ENCODE measurements around the gene GDF11.

GDF11 gene

DNA sequence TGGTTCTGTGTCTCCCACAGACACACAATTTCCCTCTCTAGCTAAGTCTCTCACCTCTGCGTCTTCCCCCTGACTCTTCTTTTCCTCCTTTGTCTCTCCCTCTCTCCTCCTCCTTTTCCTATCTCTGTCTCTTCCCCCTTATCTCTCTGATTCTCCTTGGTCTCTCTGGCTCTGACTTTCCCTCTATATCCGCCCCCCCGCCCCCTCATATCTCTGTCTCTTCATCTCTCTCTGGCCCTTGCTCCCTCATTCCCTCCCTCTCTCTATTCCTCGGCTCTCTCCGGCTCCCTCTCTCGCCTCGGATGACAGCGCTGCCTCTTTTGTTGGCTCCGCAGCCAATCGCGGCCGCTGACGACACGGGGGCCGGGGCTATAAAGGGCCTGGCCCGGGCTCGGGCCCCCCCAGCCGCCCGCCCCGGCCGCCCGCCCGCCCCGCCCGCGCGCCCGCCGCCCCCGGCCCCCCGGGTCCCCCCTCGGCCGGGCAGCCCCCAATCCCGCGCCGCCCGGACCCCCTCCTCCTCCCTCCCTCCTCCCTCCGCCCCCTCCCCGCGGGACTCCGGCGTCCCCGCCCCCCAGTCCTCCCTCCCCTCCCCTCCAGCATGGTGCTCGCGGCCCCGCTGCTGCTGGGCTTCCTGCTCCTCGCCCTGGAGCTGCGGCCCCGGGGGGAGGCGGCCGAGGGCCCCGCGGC is at the start of gene GDF11:
GDF11 (plus strand) TSS at position 404 of the 687 bp plus-strand sequence; CDS start at position 599, 195 bp downstream.
- peak; percentile 86 for DNase-seq

DNA sequence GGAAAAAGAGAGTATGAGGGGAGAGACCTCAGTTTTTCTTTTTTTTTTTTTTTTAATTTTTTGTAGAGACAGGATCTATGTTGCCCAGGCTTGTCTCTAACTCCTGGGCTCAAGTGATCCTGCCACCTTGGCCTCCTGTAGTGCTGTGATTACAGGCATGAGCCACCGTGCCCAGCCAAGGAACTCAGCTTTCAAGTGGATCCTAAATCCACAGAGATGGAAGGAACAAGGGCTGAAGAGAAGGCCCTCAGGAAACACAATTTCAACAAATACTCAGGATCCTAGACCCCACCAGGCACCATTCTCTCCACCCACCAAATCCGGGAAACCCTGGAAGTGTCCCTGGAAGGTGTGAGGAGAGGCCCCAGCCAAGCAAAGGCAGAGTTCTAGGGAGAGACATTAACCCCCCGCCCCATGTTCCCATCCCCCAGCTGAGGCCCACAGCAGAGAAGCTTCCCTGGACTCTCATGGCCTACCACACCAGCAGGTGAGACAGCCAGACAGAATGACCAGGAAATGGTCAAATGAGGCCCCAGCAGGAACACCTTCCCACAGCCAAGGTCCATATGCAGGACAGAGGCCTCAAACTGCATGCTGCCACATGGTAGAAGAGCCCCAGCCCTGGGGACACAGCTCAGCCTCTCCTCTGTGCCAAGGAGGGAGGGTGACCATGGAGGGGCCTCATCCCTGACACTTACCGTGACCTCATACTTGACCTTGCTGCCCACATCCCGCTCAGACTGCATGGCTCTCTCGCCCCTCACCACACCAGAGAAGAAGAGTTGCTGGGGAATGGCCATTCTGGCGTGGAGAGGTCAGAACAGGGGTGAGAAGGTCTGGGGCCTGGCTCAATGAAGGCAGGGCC is 49.4 kb upstream of the GDF11 start:
- no peak for DNase-seq

DNA sequence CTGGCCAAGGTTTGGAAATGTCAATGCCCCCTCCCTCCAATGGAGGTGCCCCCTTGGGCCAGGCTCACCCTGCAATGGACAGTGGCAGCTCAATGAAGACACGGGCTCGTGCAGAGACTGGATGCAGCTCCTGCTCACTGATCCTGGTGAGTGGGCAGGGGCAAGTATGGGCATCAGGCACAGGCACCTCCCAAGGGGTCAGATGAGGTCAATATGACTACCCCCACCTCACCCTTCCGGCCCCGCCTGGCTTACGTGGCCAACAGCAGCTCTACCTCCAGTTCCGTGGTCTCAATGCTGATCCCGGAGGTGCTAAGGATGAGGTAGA is 48.8 kb upstream of the GDF11 start:
- DNase-seq = no peak

DNA sequence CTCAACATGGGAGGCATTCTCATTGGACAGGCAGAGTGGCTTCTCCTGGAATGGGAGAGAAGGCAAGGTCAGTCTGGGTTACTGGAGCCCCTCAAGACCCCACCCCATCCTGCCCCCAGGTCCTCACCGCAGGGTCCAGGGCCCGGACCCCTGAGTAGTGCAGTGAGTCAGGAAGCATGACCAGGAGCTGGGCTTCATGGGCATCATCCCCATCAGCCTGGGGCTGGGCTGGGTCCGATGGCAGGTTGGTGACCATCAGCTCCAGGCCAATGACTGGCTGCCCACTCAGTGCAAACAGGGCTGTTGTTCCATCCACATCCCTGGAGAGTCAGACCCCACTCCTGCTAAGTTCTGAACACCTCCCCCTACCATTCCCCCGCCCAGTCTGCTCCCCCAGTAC is 48.3 kb upstream of the GDF11 start:
- no peak for DNase-seq

DNA sequence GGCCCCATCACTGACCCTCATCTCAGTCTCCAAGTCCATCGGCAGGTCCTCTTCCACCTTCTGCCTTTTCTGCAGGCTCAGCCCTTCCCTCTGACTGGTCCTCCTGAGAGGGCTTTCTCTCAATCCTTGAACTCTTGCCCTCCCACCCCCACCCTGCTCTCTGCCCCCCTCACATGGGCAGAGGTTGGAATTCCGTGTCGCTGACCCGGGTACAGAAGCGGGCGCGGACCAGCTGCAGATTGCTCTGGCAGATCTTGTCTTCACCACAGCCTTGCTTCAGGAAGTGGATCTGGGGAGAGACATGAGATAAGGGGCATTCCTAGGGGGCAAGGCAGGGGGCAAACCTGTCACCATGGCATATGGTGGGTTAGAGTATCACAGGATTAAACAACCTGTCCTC is 47.6 kb upstream of the GDF11 start:
- no peak for DNase-seq

DNA sequence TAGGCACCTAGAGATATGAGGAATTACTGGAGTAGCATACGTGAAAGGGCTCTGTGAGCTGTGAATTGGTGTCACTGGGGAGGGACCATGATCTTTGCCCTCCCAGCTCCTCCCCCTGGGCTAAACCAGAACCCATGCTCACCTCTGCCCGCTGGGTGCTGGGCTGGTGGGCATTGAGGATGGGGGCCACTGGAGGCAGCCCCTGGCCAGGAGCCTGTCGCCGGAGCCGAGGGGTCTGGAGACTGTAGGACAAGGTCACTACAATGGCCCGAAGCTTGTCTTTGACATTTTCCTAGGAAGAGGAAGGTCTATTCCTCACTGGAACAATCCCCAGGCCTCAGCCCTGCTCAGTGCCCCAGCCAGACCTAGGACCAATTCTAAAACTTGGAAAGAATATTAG is 46.8 kb upstream of the GDF11 start:
- no peak for DNase-seq

DNA sequence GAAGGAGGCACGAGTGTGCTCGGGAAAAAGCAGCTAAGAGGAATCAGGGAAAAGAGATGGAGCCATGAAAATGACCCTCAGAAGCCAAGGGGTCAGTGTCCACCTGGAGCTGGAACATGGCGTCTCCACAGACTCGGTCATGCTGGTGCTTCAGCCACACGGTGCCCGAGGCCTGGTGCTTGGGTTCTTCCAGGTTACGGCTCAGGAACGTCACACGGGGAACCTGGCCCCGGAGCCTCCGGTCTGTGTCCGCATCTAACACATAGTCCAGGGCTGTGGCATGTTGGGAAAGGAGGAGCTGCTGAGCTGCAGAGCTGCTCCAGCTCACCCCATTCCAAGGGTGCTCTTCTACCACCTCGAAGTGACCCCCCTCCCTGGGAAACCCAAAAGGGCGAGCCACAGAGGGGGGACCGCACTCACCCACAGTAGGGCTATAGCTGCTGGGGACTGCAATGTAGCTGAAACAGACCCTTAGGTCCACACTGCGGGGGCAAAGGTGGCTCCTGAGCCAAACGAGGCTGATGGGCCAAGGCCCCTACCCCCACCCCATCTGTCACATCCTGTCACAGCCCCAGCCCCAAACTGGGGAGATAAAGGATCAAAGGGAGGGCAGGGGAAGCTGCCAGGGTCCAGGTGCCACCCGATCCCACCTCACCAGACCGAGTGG is 46.0 kb upstream of the GDF11 start:
- no peak for DNase-seq

DNA sequence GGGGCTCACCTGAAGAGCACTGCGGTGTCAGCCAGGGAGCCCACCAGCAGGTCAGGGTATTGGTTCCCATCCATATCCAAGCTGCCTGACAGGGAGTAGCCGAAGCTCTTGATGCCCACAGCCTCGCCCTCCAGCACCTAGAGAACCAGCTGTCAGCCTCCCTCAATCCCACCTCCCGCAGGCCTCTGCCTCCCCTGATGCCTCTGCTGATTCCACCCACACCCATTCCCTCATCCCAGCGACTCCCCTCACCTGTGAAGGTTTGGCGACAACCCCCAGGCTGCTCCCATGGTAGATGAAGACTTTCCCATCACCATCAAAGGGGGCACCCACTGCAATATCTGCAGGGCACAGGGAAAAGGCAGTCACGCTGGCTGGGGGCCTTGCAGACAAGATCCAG is 45.2 kb upstream of the GDF11 start:
- DNase-seq = no peak

DNA sequence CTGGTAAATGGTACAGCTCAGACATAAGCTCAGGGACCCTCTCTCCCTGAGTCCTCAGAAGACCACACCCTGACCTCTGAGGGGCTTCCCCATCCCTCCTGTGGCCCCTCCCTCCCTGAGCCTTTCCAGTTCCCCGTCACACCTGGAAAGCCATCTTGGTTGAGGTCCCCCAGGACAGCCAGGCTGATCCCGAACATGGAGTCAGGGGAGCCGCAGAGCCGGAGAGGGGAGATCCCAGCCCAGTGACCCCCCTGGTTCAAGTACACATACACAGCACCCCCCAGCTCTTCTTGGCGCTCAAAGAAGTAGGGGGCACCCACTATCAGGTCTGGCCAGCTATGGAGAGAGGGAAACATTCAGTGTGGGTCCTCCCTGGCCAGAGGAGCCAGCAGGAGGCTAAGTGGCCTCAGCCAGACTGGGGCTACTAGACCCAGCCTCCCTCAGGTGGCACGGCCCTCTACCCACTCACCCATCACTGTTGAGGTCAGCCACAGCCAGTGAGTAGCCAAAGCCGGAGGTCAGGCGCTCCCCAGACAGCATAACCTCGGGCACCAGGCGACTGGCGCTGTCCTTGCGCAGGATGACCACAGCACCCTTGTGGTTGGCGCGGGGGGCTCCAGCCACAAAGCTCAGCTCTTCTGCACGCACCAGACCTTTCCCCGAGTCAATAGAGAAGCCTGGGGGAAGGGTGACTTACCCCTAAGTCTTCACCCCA is 44.5 kb upstream of the GDF11 start:
- no peak for DNase-seq

DNA sequence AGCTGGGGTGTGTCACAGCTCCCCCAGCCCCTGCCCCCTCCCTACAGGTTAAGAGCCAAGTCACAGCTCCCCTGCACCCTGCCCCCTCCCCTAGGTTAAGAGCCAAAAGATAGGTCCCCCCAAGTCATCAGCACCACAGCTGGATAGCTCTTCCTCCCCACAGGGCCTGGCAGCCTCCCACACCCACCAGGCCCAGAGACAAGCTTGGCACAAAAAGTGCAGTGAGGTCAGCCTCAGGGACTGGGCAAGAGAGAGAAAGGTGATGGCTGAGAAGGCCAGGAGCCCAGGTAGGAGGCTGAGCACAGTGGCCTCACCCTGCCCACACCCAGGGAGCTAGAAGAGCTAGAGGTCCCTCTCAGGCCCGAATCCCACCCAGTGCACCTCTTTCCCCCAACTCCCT is 44.0 kb upstream of the GDF11 start:
- DNase-seq = no peak

DNA sequence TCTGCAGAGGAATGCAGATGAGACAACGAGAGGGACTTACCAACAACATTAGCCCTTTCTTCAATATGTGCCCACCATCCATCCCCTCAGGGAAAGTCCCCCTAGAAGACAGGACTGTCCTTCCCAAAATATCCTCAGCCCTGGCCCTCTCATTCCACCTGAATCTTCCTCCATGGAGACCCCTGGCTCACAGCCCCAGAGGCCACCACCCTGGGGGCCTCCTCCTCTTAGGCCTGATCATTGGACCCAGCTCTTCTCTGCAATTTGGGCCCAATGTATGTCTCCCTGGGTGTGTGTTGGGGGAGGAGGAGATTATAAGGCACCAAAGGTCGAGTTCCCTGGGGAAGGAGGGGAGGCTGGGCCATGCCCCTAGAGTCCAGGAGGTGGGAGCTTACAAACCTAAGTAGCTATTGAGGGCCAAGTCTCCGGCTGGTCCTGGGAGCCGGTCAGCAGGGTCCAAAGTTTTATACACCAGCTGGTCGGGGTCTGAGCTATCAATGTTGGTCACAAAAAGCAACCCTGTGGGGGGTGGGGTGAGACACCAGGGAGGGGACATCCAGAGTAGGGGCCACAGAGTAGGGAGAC is 43.4 kb upstream of the GDF11 start:
- DNase-seq = no peak

DNA sequence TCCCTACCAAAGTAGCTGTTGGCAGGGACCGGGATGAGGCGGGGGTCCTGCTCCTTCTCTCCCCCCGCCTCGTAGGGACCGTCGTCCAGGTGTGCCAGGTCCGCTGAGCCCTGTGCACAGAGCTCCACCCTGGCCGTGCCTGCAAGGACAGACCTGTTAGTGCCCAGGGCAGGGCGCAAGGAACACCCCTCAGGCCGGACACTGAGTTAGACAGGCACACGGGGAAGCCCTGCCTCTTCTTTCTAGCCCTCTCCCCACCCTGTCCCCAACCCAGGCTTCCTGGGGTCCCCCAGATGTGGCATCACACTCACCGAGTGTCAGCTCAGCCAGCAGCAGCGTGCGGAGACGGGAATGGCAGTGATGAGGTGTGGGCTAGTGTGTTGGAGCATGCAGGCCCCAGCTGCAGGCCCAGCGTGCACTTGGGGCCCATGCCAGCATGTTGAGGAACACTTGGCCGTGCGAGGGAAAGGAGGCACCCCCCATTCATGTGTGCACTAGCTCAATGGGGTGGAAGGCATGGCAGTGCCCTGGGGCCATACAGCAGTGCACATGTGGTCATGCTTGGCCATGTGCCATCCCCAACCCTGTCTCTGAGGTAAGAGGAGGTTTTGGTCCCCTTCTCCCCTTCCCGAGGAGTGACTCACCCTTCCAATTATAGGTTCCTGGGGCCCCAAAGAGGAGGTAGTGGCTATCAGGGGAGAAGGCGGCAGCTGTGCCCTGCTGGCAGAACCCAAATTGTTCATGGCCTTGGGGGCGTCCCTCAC is 42.5 kb upstream of the GDF11 start:
- peak; percentile 84 for DNase-seq

DNA sequence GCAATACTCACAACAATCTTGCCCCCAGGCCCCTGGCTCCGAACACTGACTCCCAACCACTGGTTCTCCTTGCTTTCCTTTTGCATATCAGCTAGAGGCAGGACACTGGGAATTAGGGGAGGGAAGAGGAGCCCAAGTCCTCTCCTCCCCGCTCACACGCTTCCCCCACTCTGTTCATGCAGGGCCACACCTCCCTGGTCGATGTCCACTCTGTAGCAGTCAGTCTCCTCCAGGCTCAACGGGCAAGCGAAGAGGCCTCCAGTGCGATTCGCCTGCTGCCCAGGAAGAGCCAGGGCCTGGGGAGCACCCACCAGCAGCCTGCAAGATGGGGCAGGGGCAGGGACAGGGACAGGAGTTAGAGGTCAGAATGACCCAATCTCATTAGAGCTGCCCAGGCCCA is 40.1 kb upstream of the GDF11 start:
- no peak for DNase-seq

DNA sequence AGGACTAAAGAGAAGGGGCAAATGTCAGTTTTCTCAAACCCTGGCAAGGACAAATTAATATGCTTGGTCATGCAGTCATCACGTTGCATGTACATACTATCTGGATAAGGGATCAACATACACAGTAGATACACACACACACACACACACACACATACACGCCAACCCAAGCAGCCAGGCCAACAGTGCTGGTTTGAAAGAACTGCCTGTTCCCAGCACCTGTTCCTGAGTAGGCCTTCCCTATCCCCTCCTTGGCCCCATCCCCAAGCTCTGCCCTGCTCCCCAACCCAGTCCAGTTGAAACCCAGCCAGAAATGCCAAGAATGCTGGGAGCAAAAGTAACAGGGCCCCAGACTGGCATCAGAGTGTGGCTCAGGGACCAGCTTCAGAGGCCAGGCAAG is 39.6 kb upstream of the GDF11 start:
- DNase-seq = no peak

DNA sequence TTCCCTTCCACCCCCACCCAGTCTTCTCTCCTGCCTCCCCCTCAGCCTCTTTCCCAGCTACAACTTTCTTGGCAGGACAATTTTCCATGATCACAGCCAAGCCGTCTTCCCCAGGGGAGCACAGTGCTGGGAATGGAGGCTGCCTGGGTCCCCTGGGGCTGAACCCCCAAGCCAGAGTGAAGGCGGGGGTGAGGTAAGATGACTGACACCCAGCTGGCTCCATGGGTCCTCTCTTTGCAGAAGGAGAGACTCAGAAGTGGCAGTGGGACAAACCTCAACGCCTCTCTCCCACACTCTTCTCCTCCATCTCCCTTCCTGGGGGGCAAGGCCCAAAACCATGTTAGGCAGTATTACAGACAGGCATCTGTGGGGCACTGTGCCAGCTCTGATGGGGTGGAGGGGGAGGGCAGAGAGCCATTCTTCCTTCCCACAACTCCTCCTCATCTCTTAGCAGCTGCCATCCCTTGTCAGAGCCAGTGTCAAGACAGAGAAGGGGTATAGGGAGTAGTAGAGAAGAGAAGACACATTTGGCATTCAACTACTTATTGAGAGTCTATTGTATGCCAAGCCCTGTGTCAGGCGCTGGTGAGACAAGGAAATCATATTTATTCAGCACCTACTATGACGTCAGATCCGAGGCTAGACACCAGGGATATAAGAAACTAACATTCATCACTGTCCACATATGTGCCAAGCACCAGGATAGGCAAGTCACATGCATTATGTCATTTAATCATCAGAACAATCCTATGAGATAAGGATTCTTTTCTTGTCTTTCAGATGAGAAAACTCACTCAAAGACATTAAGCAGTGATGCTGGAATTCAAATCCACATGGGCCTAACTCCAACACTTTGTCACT is 38.8 kb upstream of the GDF11 start:
- no peak for DNase-seq

DNA sequence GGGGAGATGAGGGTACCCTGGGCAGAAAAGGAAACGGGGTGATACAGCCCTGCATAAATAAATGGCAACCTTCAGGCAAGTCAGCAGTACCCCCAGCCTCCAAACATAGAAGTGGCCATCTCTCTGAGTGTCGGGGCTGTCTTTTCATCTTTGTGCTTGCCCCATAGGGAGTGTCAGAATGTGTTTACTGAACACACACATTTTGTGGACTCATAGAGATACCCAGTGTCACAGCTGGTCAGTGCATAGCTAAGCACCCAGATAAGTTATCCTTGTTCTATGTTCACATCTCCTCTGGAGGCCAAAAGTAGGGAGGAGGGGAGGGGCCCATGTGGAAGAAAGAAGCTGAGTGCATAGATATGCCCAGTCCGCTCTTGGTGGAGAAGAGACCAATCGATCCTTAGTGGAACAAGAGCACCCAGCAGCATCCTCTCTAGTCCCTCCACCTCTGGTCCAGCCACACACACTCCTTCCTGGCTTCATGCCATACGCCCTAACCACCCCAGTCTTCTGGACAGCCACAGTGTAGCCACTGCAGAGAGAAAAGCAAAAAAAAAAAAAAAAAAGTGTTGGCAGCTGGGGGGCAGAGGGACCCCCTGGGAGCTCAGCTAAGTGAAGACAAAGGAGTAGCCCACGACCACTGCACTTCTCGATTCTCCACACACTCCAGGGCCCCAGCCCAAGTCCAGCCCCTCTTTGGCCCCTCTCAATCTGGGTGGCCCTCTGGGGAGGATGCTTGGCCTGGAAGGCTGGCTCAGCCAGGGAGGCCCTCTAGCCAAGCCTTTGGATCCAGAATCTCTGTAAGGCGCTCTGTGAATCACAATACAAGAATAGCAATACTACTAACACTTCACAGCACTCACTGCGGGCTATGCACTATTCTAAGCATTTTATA is 37.9 kb upstream of the GDF11 start:
- no peak for DNase-seq

DNA sequence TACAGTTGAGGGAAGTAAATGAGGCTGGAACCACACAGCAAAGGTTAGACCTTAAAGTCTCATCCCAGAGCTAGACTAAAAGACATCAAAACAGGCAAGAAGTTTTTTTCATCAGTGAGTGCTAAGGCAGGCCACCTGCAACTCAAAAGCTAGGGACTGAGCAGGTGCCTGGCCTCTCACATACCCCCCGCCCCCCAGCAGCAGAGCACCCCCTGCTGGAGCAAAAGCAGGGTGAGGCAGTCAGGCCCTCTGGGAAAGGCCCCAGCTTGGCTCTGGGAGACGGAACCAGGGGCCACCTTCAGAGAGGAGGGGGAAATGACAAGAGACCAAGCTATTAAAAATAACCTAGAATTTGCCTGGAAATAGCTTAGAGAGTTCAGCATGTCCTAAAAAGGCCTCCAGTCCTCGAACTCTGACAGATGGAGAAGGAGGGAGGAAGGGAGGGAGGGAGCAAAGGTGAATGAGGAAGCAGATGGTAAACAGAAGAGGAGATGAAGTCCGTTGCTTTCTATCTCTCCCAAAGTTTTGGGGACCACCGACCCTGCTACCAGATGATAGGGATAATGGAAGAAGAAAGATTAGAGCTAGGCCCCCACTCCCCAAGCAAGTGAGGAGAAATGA is 37.0 kb upstream of the GDF11 start:
- DNase-seq = peak; percentile 68

DNA sequence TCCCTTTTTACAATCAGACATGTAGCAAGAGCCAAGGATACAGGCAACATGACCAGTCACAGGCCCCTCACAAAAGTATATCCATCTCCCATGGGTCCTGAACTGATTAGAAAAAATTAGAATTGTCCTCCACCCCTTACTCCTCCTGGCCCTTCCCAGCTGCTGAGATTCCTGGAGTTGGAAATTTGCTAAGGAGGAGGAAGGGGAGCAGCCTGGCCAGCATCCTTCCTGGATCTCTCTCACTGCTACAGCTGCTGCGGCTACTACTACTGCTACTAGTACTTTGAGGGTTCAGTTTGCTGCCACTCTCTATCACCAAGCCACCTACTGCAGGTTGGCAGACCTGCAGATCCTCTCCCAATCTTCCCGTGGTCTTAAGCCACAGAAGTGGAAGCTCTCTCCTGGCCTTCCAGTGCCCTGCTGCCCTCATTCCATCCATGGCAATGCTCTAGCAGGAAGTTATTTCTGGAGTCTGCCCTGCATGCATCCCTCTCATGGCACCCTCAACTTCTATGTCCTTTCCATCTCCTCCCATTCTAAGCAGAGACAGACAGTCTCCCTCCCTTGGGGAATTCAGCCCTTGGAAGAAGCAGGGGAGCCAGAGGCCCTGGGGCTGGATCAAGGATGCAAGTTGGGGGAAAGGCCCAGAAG is 36.2 kb upstream of the GDF11 start:
- no peak for DNase-seq

DNA sequence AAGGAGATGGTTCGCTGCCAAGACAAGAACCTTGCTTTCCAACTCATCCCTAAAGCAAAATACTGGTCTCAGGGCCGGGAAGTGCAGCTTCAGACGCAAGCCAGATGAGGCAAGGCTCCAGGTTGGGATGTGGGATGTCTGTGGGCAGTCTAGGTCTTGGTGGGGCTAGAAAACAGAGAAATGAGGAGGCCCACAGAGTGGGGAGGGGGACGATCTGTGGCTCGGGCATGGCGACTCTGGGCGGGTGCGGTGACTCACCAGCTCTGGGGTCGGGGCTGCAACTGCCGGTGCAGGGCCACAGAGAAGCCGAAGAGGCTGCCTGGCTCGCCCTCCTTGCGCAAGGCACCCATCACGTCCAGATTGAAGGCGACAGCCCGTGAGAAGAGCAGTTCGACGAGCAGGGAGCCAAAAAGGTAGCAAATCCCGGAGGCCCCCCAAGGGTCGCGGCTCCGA is 35.7 kb upstream of the GDF11 start:
- DNase-seq = no peak

Measured in RPMI8226 (cell line).